ENCODE measurements around the gene PHF21B. TPM values are rescaled to one million over a fixed set of nuclear protein-coding genes. Genes with fewer than 3 reads are reported as not detected.

The PHF21B gene
- total RNA-seq, 1 experiment from 2014 or later, result 0.12 TPM

DNA sequence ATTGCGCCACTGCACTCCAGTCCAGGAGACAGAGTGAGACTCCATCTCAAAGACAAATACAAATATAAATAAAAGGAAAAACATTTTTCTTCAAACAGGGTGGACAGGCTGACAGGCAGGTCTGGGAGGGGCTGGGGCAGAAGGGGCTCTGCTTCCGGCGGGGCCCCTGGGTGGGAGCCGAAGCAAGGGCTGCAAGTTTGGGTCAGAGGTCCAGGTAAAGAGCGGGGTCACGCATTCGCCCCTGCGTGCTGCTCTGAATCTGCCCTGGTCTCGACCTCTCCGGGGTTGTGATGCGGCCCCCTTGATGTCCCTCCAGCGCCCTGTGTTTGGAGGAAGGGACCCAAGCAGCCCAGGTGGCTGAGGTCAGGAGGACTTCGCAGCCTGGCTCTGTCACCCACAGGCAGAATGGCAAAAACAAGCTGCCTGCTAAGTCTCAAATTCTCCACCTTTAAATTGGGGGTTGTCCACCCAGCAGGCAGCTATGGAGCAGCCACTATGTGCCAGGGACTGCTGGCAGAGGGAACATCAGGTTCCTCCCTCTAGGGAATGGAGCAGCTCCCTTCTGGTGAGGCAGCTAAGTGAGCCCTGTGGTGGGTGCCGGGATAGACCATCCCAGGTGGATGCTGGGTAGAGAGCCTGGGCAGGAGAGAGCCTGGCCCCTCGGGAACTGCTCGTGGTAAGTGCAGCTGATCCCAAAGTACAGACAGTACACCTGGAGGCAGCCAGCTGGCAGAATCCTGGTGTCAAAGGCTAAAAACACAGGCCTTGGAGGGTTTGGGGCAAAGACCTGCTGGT is 10.3 kb upstream of the PHF21B start:
- DNase-seq (ENCODE audit: extremely low read depth, low read depth), result no peak

DNA sequence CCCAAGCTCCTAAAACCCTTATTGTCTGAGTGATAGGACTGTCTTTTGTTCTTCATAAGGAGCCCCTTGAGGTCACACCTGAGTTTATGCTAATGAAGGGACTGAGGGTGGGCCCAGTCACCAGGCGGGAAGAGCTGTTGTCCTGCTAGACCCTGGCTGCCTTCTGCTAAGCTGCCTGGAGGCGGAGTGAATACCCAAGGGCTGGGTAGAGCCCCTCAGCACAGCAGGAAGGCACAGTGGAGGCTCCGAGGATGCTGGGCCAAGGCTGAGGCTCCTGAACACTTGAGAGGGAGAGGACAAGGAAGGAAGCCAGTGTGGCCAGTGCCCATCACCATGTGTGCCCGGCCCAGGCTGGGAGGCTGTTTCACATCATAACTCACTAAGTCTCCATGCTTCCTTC is 4.8 kb upstream of the PHF21B start:
- no peak for DNase-seq (ENCODE audit: extremely low read depth, low read depth)

DNA sequence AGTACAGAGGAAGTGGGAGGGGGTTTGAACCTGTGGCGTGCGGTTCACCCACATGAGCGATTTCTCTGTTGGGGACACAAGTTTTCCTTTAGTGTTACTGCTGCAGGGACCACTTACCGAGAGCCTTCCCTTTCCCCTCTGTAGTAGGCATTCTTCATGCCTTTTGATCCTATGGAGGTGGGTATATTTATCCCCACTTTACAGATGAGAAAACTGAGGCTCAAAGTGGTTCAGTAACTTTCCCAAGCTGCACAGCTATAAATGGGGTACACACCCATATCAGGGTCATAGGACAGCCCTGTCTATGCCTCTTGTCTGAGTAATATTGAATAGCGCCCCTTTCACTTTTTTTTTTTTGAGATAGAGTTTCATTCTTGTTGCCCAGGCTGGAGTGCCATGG is 3.3 kb upstream of the PHF21B start:
- no peak for DNase-seq (ENCODE audit: extremely low read depth, low read depth)

- no peak for DNase-seq (ENCODE audit: extremely low read depth, low read depth)
These were observed 711 bp upstream of the PHF21B start for GRCh38 chr22:45010532-45010900.

DNA sequence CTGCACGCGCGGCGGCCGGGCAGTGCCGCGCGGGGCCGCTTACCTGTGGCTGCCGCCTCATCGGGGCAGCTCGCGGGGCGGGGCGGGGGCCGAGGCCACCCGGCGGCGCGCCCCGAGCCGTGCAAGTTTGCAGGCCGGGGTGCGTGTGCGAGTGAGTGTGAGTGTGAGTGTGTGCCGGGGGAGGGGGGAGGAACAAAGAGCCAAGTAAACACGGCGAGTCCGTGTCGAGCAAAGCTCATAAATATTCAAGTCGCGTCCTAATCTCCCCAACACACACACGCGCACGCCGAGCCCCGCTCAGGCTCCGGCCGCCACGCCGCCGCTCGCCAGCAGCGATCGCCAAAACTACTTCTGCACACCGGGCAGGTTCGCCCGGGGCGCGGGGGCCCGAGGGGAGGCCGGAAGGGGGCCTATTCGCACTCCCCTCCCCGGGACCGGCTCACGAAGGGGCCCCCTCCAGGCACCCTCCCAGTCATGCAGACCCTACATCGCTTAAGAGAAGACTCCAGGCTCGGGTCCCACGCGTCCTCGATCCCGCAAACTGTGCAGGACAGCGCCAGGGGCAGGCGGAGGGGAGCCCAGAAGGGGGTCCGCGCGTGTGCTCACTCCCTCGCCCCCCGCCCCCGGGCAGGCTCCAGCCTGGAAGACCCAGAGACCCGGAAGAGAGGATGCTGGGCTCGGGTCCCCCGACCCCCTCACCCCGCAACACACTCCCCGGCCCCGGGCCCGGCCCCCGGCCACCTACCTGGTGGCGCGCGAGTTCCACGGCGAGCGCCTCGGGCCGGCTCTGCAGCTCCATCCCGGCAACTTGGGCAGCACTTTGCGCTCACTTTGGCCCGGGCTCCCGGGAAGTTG is 827 bp downstream of the PHF21B start:
- no peak for DNase-seq (ENCODE audit: extremely low read depth, low read depth)

DNA sequence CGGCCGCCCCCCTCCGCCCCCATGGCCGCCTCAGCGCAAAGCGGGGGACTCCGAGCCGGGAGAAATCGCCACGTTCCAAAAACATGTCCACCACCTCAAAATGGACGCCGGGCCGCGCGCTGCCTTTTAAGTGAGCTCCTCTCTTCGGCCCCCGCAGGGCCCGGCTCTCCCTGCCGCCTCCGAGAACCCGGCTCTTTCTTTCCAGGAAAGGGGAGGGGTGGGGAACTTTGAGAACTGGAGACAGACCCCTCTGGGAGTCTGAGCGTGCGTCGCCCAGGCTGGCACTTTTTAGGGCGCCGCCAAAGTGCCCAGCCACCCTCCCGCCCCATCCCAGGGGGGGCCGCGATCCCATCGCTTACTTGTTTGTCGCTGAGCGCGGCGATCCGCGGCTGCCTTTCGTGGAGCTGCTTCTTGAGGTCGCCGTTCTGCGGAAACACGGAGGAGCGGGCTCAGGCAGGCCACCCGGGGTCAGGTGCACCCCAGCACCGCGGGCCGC is 1.6 kb downstream of the PHF21B start:
- DNase-seq (ENCODE audit: extremely low read depth, low read depth), result no peak

- no peak for DNase-seq (ENCODE audit: extremely low read depth, low read depth)
These were observed 2.2 kb downstream of the PHF21B start for GRCh38 chr22:45007391-45008185.

DNA sequence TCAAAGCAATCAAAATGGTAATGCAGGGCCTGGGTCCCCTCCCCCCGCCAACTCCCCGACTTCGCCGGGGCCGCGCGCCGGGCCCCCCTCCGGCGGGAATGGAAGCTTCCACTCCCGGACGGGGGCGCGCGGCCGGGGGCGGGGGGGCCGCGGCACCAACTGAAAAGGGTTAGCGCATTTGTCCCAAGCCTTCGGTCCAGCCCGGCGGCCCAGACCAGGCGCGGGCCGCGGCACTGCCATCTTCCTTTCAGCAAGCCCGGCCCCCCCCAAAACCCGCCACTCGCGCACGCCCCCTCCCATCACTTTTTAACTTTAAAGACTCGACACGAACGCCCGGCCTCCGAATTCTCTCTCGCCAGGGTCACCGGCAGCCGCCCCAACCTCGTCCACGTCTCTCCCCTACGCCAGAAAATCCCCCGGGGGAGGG is 2.8 kb downstream of the PHF21B start:
- DNase-seq (ENCODE audit: extremely low read depth, low read depth), result no peak

DNA sequence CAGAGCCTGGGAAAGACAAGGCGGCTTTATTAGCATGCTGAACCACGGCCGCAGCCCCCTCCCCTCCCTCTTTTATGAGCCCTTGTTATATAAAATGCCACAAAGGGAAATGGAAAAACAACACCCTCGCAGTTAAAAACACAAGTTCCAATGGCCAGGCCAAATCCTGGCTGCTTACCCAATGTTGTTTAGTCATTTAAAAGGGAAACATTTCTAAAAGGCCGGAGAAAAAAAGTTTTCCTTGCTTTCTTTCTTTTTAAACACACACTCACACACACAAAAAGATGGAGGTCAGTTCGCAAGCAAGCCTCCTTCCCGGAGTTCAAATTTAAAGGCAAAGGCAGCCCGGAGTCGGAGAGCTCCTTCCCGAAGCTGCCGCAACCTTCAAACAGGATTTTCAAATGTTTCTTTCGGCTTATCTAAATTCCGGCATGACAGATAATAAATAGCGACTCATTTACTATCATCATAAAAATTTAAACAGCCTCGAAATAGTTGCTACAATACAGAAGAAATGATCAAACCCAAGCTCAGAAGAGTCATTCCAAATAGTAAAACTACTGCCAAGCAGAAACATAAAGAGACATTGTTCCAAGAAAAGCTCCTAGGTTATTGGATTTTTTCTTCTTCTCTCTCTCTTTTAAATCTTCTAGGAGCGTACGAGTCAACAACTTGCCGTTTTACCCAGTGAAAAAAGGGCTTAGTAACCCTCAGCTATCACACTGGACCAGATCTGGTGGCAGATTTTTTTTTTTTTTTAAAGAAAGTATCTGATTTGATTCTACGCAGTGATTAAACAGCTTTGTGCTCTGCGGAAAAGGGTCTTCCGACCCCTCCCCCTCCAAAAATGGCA is 3.5 kb downstream of the PHF21B start:
- DNase-seq (ENCODE audit: extremely low read depth, low read depth), result no peak

- no peak for DNase-seq (ENCODE audit: extremely low read depth, low read depth)
These were observed 8.2 kb downstream of the PHF21B start for GRCh38 chr22:45001653-45002052.

DNA sequence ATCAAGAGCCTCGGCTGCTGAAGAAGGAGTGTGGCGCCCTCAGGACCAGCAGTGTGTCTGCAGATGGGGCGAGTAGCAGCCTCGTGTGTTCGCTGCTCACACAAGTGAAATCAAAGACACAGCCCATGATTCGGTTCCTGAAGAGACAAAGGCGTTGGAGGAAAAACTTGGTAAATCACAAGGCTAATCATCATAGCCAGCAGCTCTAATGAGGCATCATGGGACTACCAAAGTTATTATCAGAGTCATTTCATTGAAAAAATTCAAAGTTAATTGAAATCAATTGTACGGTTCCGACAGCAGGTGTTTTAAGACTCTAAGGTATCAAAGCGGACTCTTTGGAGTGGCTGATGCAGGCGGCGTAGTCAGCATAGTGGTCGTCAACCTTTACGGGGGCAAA is 9.5 kb downstream of the PHF21B start:
- no peak for DNase-seq (ENCODE audit: extremely low read depth, low read depth)

- no peak for DNase-seq (ENCODE audit: extremely low read depth, low read depth)
These were observed 10.1 kb downstream of the PHF21B start for GRCh38 chr22:44999687-45000086.

- no peak for DNase-seq (ENCODE audit: extremely low read depth, low read depth)
These were observed 10.6 kb downstream of the PHF21B start for GRCh38 chr22:44999231-44999630.

DNA sequence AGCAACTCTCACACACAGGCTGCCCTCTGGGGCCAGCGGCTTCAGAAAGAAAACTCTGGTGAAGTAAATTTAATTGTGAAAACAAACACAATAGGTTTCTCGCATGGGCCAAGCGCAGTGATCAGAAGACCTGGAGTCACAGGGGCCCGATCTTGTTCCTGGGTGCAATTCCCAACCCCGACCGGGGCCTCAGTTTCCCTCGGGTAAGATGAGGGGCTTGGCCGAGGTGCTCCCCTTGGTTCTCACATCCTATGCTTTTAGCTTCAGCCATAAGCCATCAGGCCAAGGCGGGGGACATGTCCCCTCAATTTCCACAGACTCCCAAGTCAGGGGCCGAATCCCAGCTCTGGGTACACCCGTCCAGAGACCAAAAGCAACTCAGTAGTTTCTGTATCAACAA is 11.5 kb downstream of the PHF21B start:
- no peak for DNase-seq (ENCODE audit: extremely low read depth, low read depth)

DNA sequence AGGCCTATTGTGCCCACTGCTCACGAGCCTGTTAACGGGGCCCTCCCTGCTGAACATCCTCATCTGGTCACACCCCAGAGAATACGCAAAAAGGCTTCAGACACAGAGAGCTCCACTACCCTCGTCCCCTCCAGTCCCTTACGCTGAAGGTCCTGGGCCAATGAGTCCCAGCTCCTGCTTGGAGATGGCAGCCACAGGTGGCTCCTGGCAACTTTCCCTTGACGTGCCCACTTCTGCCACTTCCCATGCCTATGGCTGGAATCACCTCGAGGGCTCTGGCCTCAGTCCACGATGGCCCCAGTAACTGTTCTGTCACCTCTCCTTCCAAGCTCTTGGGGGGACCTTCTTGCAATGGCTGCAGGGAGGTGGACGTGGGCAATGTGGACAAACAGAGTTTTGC is 12.7 kb downstream of the PHF21B start:
- no peak for DNase-seq (ENCODE audit: extremely low read depth, low read depth)

DNA sequence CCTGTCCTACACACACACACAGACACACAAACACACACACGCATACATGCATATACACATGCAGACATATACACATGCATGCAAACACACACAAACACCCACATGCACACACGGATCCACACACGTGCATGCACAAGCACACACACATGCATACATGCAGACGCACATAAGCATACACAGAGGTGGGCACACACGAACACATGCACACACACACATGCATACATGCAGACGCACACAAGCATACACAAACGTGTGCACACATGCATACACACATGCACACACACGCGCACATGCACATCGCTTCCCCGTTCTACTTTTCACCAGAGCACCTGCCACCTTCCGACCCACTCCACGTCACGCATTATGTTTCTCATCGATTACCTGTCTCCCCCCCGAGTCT is 13.2 kb downstream of the PHF21B start:
- no peak for DNase-seq (ENCODE audit: extremely low read depth, low read depth)

DNA sequence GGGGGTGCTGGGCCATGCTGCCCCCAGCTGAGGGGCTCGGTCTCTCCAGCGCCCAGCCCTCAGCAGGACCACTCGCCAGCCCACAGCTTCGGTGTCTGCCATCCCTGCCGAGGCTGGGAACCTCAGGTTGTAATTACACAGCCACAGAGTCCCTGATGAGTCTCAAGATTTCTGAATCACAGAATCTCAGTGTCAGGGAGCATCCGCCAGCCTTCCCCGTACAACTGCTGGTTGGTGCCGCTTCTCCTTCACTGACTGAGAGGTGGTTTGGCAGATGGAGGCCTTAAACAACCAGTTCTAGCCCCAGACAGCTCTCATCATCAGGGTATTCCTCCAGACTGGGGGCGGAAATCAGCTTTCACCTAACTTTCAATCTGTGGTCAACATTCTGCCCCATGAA is 13.7 kb downstream of the PHF21B start:
- no peak for DNase-seq (ENCODE audit: extremely low read depth, low read depth)

GRCh38 chr22:44995715-44996114 is 14.1 kb downstream of the PHF21B start:
- no peak for DNase-seq (ENCODE audit: extremely low read depth, low read depth)

GRCh38 chr22:44995105-44995514 is 14.7 kb downstream of the PHF21B start:
- no peak for DNase-seq (ENCODE audit: extremely low read depth, low read depth)
